Kidney (tissue), 14 donors: ENCODE results near the gene FBXL3. TPM values are rescaled to one million over a fixed set of nuclear protein-coding genes. Genes with fewer than 3 reads are reported as not detected.
A peak's percentile ranks its signal among the peaks of the same experiment; 100 is the strongest.

Experiments
- DNase-seq, 5 donors: peaks; one replicate each; pipeline ENCODE4 v3.0.0-alpha.2; 2013 to 2020
- FAIRE-seq: peaks from 2 replicates; lab custom pipeline; 2012; peaks lifted over from hg19 to GRCh38; lab: Jason Lieb, UNC
- H3K27ac ChIP-seq, 2 donors: one replicate each; pipeline ENCODE4 v1.7.0; 2013; ENCODE audit warnings: low read depth in 2 of 2, low read length in 2 of 2, inconsistent platforms in 1 of 2
- H3K27me3 ChIP-seq: one replicate; pipeline ENCODE4 v1.7.1; 2013; ENCODE audit warnings: low read length, inconsistent platforms; ENCODE audit not compliant: control insufficient read depth, insufficient read depth
- H3K36me3 ChIP-seq, 3 donors: one replicate each; pipeline versions ENCODE4 v1.7.0 to v1.7.1; 2013; ENCODE audit warnings: low read length in 3 of 3, control low read depth in 1 of 3, inconsistent platforms in 1 of 3; ENCODE audit not compliant: insufficient read depth in 3 of 3, control insufficient read depth in 2 of 3
- H3K4me1 ChIP-seq, 3 donors: one replicate each; pipeline versions ENCODE4 v1.7.0 to v1.7.1; 2013; ENCODE audit warnings: low read length in 3 of 3, inconsistent platforms in 1 of 3, low read depth in 1 of 3; ENCODE audit not compliant: control insufficient read depth in 2 of 3, insufficient read depth in 2 of 3
- H3K4me3 ChIP-seq, 3 donors: one replicate each; pipeline versions ENCODE4 v1.7.0 to v1.8.1; 2013; ENCODE audit warnings: low read length in 3 of 3, control low read depth in 1 of 3, inconsistent platforms in 1 of 3
- H3K9ac ChIP-seq, 3 donors: one replicate each; pipeline versions ENCODE4 v1.7.0 to v1.7.1; 2013; ENCODE audit warnings: low read length in 3 of 3, control low read depth in 1 of 3, inconsistent platforms in 1 of 3
- H3K9me3 ChIP-seq, 3 donors: one replicate each; pipeline versions ENCODE4 v1.7.0 to v1.7.1; 2013; ENCODE audit warnings: low read length in 3 of 3, control low read depth in 1 of 3, inconsistent platforms in 1 of 3; ENCODE audit not compliant: control insufficient read depth in 2 of 3, insufficient read depth in 1 of 3
- intact Hi-C: fragments of 100-400 bp; cut with DNase I; formaldehyde crosslinking; loops from one replicate; pipeline ENCODE4 v1.11.1; 2022
- polyA plus RNA-seq: library from polyadenylated mRNA; stranded (reverse); fragments of 350-450 nt; fragmentation: Illumina TruSeq; extraction: RNeasy Lipid Tissue Mini Kit (QIAGEN cat#74804); gene quantifications from one replicate; pipeline ENCODE4 v1.2.3, GENCODE V29; 2014; ENCODE audit warnings: low read depth, low replicate concordance; ENCODE audit not compliant: insufficient read depth
- total RNA-seq: library from RNA; stranded (reverse); fragmentation: NEBNext Ultra II Directional; extraction: Animal tissue kit (Norgen Biotek cat#: 25700); gene quantifications from one replicate; pipeline ENCODE4 v1.2.1, GENCODE V29; 2021
- TF ChIP-seq, protein P1 (sequence below): IDR thresholded peaks from 3 replicates; pipeline ENCODE4 v1.5.1; 2012; ENCODE audit warnings: mild to moderate bottlenecking, moderate library complexity, borderline replicate concordance; ENCODE audit not compliant: insufficient read depth; ENCODE audit errors: extremely low read depth
- donor health status: control.
- donor health status: control.
- donor health status: control.
- donor health status: control.
- donor health status: control.
- donor health status: DM: yes; HTN: yes; CAD: no.
- donor health status: Normal renal cell carcinoma (clear cell type).

FBXL3 gene
- total and polyA plus RNA-seq, 2 donors from 2014 or later: 22.3 to 61.6 TPM

DNA sequence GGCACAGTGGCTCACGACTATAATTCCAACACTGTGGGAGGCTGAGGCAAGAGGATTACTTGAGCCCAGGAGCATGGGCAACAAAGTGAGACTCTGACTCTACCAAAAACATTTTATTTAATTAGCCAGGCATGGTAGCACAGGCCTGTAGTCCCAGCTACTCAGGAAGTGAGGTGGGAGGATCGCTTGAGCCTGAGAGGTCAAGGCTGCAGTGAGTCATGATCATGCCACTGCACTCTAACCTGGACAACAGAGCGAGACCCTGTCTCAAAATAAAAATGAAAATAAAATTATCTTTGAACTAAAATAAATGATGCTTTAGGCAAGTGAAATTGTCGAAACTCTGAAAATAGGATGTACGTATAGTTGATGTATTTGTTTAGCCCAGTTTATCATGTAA, 43.3 kb downstream of the FBXL3 start:
- FAIRE-seq (no peak), DNase-seq (no peak)
- H3K36me3 ChIP-seq: no peaks in the 10 kb centered on the region
- no peak overlapping the region for H3K9ac ChIP-seq
- H3K27ac ChIP-seq: no peak overlapping the region
- no peak overlapping the region for H3K4me3 ChIP-seq
- H3K9me3 ChIP-seq: no peaks in the 10 kb centered on the region
- H3K27me3 ChIP-seq: no peaks in the 10 kb centered on the region
- intact Hi-C loops: no loop called here
- TF ChIP-seq, protein P1, sequence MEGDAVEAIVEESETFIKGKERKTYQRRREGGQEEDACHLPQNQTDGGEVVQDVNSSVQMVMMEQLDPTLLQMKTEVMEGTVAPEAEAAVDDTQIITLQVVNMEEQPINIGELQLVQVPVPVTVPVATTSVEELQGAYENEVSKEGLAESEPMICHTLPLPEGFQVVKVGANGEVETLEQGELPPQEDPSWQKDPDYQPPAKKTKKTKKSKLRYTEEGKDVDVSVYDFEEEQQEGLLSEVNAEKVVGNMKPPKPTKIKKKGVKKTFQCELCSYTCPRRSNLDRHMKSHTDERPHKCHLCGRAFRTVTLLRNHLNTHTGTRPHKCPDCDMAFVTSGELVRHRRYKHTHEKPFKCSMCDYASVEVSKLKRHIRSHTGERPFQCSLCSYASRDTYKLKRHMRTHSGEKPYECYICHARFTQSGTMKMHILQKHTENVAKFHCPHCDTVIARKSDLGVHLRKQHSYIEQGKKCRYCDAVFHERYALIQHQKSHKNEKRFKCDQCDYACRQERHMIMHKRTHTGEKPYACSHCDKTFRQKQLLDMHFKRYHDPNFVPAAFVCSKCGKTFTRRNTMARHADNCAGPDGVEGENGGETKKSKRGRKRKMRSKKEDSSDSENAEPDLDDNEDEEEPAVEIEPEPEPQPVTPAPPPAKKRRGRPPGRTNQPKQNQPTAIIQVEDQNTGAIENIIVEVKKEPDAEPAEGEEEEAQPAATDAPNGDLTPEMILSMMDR: no peak
- no peaks in the 10 kb centered on the region for H3K4me1 ChIP-seq

DNA sequence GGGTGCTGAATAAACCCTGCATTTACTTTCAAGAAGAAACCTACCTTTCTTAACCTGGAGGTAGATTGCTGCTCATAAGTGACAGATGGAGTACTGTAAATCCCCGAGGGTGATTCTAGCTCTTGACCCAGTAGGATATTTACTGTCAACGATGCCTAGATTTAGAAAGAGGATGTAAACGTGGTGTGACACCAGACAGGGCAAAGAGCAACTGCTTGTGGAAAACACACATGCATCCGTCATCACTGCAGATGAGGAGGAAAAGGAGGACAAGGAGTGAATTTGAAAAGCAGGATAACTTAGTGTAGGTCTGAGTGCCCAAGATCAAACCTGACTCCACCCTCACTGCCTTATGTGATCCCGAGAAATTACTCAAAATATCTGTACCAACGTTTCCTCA, 44.9 kb downstream of the FBXL3 start:
- Histone ChIP-seq H3K9ac (no peak overlapping the region), H3K4me1 (no peaks in the 10 kb centered on the region), H3K4me3 (no peak overlapping the region), H3K27me3 (no peaks in the 10 kb centered on the region), H3K9me3 (no peaks in the 10 kb centered on the region), H3K27ac (no peak overlapping the region), H3K36me3 (no peaks in the 10 kb centered on the region)
- FAIRE-seq (no peak), DNase-seq (no peak)
- TF ChIP-seq, protein P1: no peak
- intact Hi-C loops: no loop called here

GRCh38 chr13:76980075-76980718, 46.8 kb downstream of the FBXL3 start:
- FAIRE-seq (no peak), DNase-seq (peak; percentile 85 to 88 (median 86))
- Histone ChIP-seq H3K9me3 (no peaks in the 10 kb centered on the region), H3K27me3 (no peaks in the 10 kb centered on the region), H3K4me3 (no peak overlapping the region), H3K36me3 (no peaks in the 10 kb centered on the region), H3K4me1 (no peaks in the 10 kb centered on the region), H3K27ac (no peak overlapping the region), H3K9ac (no peak overlapping the region)
- TF ChIP-seq, protein P1: peak; percentile 90
- intact Hi-C loops: no loop called here

- Histone ChIP-seq H3K4me3 (no peak overlapping the region), H3K9me3 (no peaks in the 10 kb centered on the region), H3K27me3 (no peaks in the 10 kb centered on the region), H3K4me1 (no peaks in the 10 kb centered on the region), H3K27ac (no peak overlapping the region), H3K9ac (no peak overlapping the region), H3K36me3 (no peaks in the 10 kb centered on the region)
- intact Hi-C loops: no loop called here
- FAIRE-seq: no peak
- DNase-seq: no peak
- TF ChIP-seq, protein P1: no peak
Measured at GRCh38 chr13:76976929-76977328, 50.0 kb downstream of the FBXL3 start.
